SK-N-MC (cell line): Measurements from ENCODE around the gene HOXD8.

Source experiments
- EZH2 ChIP-seq: fragments of 200-600 bp; sonication (generic); IDR thresholded peaks from one replicate; pipeline ENCODE4 v1.6.1; 2017; ENCODE audit warnings: antibody characterized with exemption
- FOXP2 ChIP-seq: optimal IDR thresholded peaks from 2 replicates; pipeline ENCODE3; 2011; ENCODE audit warnings: mild to moderate bottlenecking, moderate library complexity; ENCODE audit not compliant: insufficient read depth; ENCODE audit errors: extremely low read length, control extremely low read depth
- POLR2AphosphoS5 ChIP-seq: IDR thresholded peaks from 2 replicates; pipeline ENCODE4 v1.6.1; 2012; ENCODE audit warnings: mild to moderate bottlenecking, low read depth, low read length, borderline replicate concordance

DNA sequence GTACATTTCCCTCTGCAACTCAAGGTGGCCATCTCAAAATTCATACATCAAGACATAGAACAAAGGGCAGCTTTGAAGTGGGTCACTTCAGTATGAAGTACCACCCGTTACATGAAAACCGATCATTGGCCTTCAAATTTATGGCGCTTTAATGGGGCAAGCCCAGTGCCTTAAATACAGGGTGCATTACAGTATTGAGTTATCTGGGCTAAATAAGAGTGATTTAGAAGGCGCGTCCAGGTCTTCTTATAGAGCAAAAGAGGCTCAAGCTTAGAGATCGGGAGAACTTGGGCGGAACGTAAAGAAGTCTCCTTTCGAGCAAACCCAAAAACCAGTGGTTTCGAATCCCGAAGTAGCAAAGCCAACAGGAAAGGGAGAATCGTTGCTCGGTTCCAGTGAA lies 34.7 kb downstream of the HOXD8 start:
- no peak for TF ChIP-seq EZH2
- no peak for TF ChIP-seq POLR2AphosphoS5
- no peak for TF ChIP-seq FOXP2
